HEK293 (cell line): ENCODE measurements around the gene AP2A1.

Experiments used
- CTCF ChIA-PET: fragments of 350-600 bp; formaldehyde crosslinking; extraction: SDS; loops from one replicate; lab custom pipeline; 2021; ENCODE audit warnings: antibody characterized with exemption; lab: Yijun Ruan, JAX
- POLR2A ChIA-PET: fragments of 300-600 bp; formaldehyde crosslinking; extraction: SDS; loops from one replicate; lab custom pipeline; 2020; ENCODE audit warnings: antibody characterized with exemption, inconsistent platforms; lab: Yijun Ruan, JAX
- H3K27ac ChIP-seq: fragments of 200-500 bp; sonication (Bioruptor generic); 2 replicates; pipeline ENCODE4 v1.5.1; 2014; ENCODE audit warnings: low read depth, low read length, control low read depth, inconsistent platforms; ENCODE audit errors: extremely low read depth
- H3K36me3 ChIP-seq, 2 experiments: fragments of 200-500 bp in 1 of 2; sonication (Bioruptor generic) in 1 of 2; 1 replicate in 1 of 2; 2 replicates in 1 of 2; pipeline ENCODE4 v1.5.1; 2014 to 2017; ENCODE audit warnings: inconsistent platforms in 2 of 2, low read length in 2 of 2; ENCODE audit not compliant: control insufficient read depth in 2 of 2, insufficient read depth in 1 of 2
- H3K4me1 ChIP-seq: fragments of 200-500 bp; sonication (Bioruptor generic); 2 replicates; pipeline ENCODE4 v1.5.1; 2014; ENCODE audit warnings: mild to moderate bottlenecking, low read length, inconsistent platforms; ENCODE audit not compliant: control insufficient read depth, insufficient read depth
- H3K4me3 ChIP-seq: 2 replicates; pipeline ENCODE4 v1.5.1; 2011; ENCODE audit warnings: low read depth, mild to moderate bottlenecking, control low read depth, low read length, moderate library complexity
- H3K9me3 ChIP-seq: fragments of 200-500 bp; sonication (Bioruptor generic); 2 replicates; pipeline ENCODE4 v1.5.1; 2014; ENCODE audit warnings: low read depth, low read length, inconsistent platforms; ENCODE audit not compliant: control insufficient read depth, insufficient read depth
- SP2 ChIP-seq: fragments of 450-650 bp; formaldehyde crosslinking; IDR thresholded peaks from 2 replicates; pipeline ENCODE4 v1.5.1; 2016; ENCODE audit warnings: missing biosample characterization, missing genetic modification characterization
- ZNF114 ChIP-seq: fragments of 450-650 bp; formaldehyde crosslinking; IDR thresholded peaks from 2 replicates; pipeline ENCODE4 v1.5.0; 2017; ENCODE audit warnings: missing biosample characterization, missing genetic modification characterization
- ZNF571 ChIP-seq: fragments of 450-650 bp; formaldehyde crosslinking; IDR thresholded peaks from 2 replicates; pipeline ENCODE4 v1.5.0; 2017; ENCODE audit warnings: missing biosample characterization, missing genetic modification characterization
- TF ChIP-seq, protein P1 (sequence below): fragments of 450-650 bp; formaldehyde crosslinking; IDR thresholded peaks from 2 replicates; pipeline ENCODE4; 2016; ENCODE audit warnings: missing biosample characterization, missing genetic modification characterization
- TF ChIP-seq, protein P2 (sequence below): fragments of 450-650 bp; formaldehyde crosslinking; conservative IDR thresholded peaks from 2 replicates; pipeline ENCODE4 v1.5.1; 2016; ENCODE audit warnings: low read depth, missing biosample characterization, missing genetic modification characterization
- TF ChIP-seq, protein P3 (sequence below): fragments of 450-650 bp; formaldehyde crosslinking; IDR thresholded peaks from 2 replicates; pipeline ENCODE4 v1.5.1; 2016; ENCODE audit warnings: missing biosample characterization, missing genetic modification characterization, borderline replicate concordance
- TF ChIP-seq, protein P4 (sequence below): fragments of 450-650 bp; formaldehyde crosslinking; IDR thresholded peaks from 2 replicates; pipeline ENCODE4 v1.5.1; 2016; ENCODE audit warnings: missing biosample characterization, missing genetic modification characterization
- TF ChIP-seq, protein P5 (sequence below): fragments of 450-650 bp; formaldehyde crosslinking; IDR thresholded peaks from 2 replicates; pipeline ENCODE4 v1.5.0; 2017; ENCODE audit warnings: missing biosample characterization, missing genetic modification characterization, borderline replicate concordance
- TF ChIP-seq, protein P6 (sequence below): fragments of 450-650 bp; formaldehyde crosslinking; IDR thresholded peaks from 2 replicates; pipeline ENCODE4 v1.5.1; 2017; ENCODE audit warnings: missing biosample characterization, missing genetic modification characterization

The AP2A1 gene

DNA sequence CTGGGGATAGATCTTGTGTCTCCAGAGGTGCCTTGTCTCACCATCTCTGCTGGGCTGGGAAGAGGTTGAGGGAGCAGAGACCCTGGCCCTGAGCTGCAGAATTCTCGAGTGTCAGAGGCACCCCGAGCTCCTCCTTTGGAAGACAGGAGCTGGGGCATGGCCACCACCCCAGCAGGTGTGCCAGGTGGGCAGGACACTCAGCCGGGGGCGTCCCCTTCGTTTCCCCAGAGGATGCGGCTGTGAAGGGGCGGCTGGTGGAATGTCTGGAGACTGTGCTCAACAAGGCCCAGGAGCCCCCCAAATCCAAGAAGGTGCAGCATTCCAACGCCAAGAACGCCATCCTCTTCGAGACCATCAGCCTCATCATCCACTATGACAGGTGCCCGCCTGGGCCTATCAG lies 31.8 kb downstream of the AP2A1 start (continued):
- no peak for TF ChIP-seq SP2 (tag by site-specific recombination)
- TF ChIP-seq, protein P1, sequence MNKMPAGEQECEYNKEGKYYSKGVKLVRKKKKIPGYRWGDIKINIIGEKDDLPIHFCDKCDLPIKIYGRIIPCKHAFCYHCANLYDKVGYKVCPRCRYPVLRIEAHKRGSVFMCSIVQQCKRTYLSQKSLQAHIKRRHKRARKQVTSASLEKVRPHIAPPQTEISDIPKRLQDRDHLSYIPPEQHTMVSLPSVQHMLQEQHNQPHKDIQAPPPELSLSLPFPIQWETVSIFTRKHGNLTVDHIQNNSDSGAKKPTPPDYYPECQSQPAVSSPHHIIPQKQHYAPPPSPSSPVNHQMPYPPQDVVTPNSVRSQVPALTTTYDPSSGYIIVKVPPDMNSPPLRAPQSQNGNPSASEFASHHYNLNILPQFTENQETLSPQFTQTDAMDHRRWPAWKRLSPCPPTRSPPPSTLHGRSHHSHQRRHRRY (tag by site-specific recombination): no peak
- TF ChIP-seq, protein P2, sequence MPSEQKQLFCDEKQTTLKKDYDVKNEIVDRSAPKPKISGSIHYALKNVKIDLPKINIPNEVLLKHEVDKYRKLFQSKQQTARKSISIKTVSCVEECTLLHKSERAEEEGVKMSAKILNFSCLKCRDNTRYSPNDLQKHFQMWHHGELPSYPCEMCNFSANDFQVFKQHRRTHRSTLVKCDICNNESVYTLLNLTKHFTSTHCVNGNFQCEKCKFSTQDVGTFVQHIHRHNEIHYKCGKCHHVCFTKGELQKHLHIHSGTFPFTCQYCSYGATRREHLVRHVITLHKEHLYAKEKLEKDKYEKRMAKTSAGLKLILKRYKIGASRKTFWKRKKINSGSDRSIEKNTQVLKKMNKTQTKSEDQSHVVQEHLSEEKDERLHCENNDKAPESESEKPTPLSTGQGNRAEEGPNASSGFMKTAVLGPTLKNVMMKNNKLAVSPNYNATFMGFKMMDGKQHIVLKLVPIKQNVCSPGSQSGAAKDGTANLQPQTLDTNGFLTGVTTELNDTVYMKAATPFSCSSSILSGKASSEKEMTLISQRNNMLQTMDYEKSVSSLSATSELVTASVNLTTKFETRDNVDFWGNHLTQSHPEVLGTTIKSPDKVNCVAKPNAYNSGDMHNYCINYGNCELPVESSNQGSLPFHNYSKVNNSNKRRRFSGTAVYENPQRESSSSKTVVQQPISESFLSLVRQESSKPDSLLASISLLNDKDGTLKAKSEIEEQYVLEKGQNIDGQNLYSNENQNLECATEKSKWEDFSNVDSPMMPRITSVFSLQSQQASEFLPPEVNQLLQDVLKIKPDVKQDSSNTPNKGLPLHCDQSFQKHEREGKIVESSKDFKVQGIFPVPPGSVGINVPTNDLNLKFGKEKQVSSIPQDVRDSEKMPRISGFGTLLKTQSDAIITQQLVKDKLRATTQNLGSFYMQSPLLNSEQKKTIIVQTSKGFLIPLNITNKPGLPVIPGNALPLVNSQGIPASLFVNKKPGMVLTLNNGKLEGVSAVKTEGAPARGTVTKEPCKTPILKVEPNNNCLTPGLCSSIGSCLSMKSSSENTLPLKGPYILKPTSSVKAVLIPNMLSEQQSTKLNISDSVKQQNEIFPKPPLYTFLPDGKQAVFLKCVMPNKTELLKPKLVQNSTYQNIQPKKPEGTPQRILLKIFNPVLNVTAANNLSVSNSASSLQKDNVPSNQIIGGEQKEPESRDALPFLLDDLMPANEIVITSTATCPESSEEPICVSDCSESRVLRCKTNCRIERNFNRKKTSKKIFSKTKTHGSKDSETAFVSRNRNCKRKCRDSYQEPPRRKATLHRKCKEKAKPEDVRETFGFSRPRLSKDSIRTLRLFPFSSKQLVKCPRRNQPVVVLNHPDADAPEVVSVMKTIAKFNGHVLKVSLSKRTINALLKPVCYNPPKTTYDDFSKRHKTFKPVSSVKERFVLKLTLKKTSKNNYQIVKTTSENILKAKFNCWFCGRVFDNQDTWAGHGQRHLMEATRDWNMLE (tag by site-specific recombination): no peak

DNA sequence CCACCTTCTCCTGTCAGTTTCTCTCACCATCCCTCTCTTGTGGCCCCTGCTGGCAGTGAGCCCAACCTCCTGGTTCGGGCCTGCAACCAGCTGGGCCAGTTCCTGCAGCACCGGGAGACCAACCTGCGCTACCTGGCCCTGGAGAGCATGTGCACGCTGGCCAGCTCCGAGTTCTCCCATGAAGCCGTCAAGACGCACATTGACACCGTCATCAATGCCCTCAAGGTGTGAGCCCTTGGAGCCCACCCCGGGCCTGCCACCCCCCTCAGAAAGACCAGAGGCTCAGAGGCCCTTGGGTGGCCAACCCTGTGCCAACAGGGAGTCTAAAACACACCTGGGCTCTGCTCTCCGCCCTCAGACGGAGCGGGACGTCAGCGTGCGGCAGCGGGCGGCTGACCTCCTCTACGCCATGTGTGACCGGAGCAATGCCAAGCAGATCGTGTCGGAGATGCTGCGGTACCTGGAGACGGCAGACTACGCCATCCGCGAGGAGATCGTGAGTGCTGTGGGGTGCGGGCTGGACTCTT lies 32.5 kb downstream of the AP2A1 start:
- H3K27ac ChIP-seq: no peak overlapping the region
- H3K9me3 ChIP-seq: no peaks in the 10 kb centered on the region
- peaks cover 27 to 82% of the 10 kb centered on the region in 2 experiments; a peak in 2 of 3 replicates for H3K36me3 ChIP-seq
- ChIA-PET CTCF (no interaction called here), POLR2A (no interaction called here)
- H3K4me3 ChIP-seq: no peak overlapping the region
- H3K4me1 ChIP-seq: no peaks in the 10 kb centered on the region
- TF ChIP-seq, protein P3, sequence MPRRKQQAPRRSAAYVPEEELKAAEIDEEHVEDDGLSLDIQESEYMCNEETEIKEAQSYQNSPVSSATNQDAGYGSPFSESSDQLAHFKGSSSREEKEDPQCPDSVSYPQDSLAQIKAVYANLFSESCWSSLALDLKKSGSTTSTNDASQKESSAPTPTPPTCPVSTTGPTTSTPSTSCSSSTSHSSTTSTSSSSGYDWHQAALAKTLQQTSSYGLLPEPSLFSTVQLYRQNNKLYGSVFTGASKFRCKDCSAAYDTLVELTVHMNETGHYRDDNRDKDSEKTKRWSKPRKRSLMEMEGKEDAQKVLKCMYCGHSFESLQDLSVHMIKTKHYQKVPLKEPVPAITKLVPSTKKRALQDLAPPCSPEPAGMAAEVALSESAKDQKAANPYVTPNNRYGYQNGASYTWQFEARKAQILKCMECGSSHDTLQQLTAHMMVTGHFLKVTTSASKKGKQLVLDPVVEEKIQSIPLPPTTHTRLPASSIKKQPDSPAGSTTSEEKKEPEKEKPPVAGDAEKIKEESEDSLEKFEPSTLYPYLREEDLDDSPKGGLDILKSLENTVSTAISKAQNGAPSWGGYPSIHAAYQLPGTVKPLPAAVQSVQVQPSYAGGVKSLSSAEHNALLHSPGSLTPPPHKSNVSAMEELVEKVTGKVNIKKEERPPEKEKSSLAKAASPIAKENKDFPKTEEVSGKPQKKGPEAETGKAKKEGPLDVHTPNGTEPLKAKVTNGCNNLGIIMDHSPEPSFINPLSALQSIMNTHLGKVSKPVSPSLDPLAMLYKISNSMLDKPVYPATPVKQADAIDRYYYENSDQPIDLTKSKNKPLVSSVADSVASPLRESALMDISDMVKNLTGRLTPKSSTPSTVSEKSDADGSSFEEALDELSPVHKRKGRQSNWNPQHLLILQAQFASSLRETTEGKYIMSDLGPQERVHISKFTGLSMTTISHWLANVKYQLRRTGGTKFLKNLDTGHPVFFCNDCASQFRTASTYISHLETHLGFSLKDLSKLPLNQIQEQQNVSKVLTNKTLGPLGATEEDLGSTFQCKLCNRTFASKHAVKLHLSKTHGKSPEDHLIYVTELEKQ: no peak
- TF ChIP-seq, protein P4, sequence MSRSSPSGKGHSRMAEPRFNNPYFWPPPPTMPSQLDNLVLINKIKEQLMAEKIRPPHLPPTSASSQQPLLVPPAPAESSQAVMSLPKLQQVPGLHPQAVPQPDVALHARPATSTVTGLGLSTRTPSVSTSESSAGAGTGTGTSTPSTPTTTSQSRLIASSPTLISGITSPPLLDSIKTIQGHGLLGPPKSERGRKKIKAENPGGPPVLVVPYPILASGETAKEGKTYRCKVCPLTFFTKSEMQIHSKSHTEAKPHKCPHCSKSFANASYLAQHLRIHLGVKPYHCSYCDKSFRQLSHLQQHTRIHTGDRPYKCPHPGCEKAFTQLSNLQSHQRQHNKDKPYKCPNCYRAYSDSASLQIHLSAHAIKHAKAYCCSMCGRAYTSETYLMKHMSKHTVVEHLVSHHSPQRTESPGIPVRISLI: no peak
- TF ChIP-seq, protein P2 (tag by site-specific recombination): no peak
- TF ChIP-seq ZNF114 (tag by site-specific recombination) (no peak), ZNF571 (tag by site-specific recombination) (no peak)
- TF ChIP-seq, protein P5, sequence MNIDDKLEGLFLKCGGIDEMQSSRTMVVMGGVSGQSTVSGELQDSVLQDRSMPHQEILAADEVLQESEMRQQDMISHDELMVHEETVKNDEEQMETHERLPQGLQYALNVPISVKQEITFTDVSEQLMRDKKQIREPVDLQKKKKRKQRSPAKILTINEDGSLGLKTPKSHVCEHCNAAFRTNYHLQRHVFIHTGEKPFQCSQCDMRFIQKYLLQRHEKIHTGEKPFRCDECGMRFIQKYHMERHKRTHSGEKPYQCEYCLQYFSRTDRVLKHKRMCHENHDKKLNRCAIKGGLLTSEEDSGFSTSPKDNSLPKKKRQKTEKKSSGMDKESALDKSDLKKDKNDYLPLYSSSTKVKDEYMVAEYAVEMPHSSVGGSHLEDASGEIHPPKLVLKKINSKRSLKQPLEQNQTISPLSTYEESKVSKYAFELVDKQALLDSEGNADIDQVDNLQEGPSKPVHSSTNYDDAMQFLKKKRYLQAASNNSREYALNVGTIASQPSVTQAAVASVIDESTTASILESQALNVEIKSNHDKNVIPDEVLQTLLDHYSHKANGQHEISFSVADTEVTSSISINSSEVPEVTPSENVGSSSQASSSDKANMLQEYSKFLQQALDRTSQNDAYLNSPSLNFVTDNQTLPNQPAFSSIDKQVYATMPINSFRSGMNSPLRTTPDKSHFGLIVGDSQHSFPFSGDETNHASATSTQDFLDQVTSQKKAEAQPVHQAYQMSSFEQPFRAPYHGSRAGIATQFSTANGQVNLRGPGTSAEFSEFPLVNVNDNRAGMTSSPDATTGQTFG (tag by site-specific recombination): no peak
- TF ChIP-seq, protein P6, sequence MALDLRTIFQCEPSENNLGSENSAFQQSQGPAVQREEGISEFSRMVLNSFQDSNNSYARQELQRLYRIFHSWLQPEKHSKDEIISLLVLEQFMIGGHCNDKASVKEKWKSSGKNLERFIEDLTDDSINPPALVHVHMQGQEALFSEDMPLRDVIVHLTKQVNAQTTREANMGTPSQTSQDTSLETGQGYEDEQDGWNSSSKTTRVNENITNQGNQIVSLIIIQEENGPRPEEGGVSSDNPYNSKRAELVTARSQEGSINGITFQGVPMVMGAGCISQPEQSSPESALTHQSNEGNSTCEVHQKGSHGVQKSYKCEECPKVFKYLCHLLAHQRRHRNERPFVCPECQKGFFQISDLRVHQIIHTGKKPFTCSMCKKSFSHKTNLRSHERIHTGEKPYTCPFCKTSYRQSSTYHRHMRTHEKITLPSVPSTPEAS (tag by site-specific recombination): no peak
